IMR-90 (cell line): Measurements from ENCODE around the gene TCAP. TPM values are rescaled to one million over a fixed set of nuclear protein-coding genes. Genes with fewer than 3 reads are reported as not detected.

Experiments
- ATAC-seq: fragments of 200-7000 bp; cut with Tn5 transposase; 2 replicates; pipeline ENCODE4 v1.9.1; 2020; ENCODE audit warnings: low read depth, mild to moderate bottlenecking, moderate library complexity
- BruUV-seq: library from RNA; stranded (reverse); fragments of 400-500 nt; replicated peaks from 2 replicates; lab custom pipeline; 2021; lab: Mats Ljungman, UMichigan
- CTCF ChIA-PET: fragments of 300-600 bp; formaldehyde crosslinking; extraction: SDS; loops from one replicate; lab custom pipeline; 2021; ENCODE audit warnings: antibody characterized with exemption; lab: Yijun Ruan, JAX
- POLR2A ChIA-PET: fragments of 300-600 bp; sonication (Branson Sonifier 250); formaldehyde crosslinking; loops from one replicate; lab custom pipeline; 2022; ENCODE audit warnings: antibody characterized with exemption; ENCODE audit not compliant: unreplicated experiment; lab: Charles Lee
- DNase-seq: peaks from one replicate; pipeline ENCODE4 v3.0.0; 2013
- H2AFZ ChIP-seq: replicated peaks from 2 replicates; pipeline ENCODE3; 2013; ENCODE audit warnings: low read length, mild to moderate bottlenecking; ENCODE audit not compliant: poor library complexity
- H2AK5ac ChIP-seq: 2 replicates; pipeline ENCODE4 v1.6.1; 2013; ENCODE audit warnings: low read depth, low read length, inconsistent platforms
- H2AK9ac ChIP-seq: replicated peaks from 2 replicates; pipeline ENCODE3; 2013; ENCODE audit warnings: mild to moderate bottlenecking, low read depth, low read length, moderate library complexity; ENCODE audit not compliant: poor library complexity
- H2BK120ac ChIP-seq: 2 replicates; pipeline ENCODE4 v1.6.1; 2013; ENCODE audit warnings: low read depth, low read length, inconsistent platforms
- H2BK15ac ChIP-seq: 3 replicates; pipeline ENCODE4 v1.6.1; 2013; ENCODE audit warnings: low read depth, low read length, inconsistent platforms
- H2BK20ac ChIP-seq: 2 replicates; pipeline ENCODE4 v1.6.1; 2013; ENCODE audit warnings: low read depth, mild to moderate bottlenecking, inconsistent platforms, low read length, moderate library complexity
- H2BK5ac ChIP-seq: 2 replicates; pipeline ENCODE4 v1.6.1; 2013; ENCODE audit warnings: mild to moderate bottlenecking, low read depth, low read length, inconsistent platforms; ENCODE audit not compliant: poor library complexity, severe bottlenecking
- H3K14ac ChIP-seq: replicated peaks from 2 replicates; pipeline ENCODE4 v1.6.1; 2013; ENCODE audit warnings: low read depth, low read length, inconsistent platforms
- H3K18ac ChIP-seq: 2 replicates; pipeline ENCODE4 v1.6.1; 2013; ENCODE audit warnings: low read depth, low read length, control low read depth
- H3K23ac ChIP-seq: 2 replicates; pipeline ENCODE4 v1.6.1; 2013; ENCODE audit warnings: low read depth, low read length, inconsistent platforms
- H3K27ac ChIP-seq: 2 replicates; pipeline ENCODE4 v1.5.1; 2013; ENCODE audit warnings: mild to moderate bottlenecking, control low read depth, low read length; ENCODE audit not compliant: insufficient read depth
- H3K27me3 ChIP-seq: 2 replicates; pipeline ENCODE4 v1.6.1; 2013; ENCODE audit warnings: low read length; ENCODE audit not compliant: control insufficient read depth, insufficient read depth
- H3K36me3 ChIP-seq: 2 replicates; pipeline ENCODE4 v1.6.1; 2013; ENCODE audit warnings: low read length, mixed read lengths; ENCODE audit not compliant: control insufficient read depth, insufficient read depth
- H3K4ac ChIP-seq: 2 replicates; pipeline ENCODE4 v1.6.1; 2013; ENCODE audit warnings: low read depth, low read length, inconsistent platforms
- H3K4me1 ChIP-seq: 2 replicates; pipeline ENCODE4 v1.6.1; 2013; ENCODE audit warnings: low read length, mixed read lengths; ENCODE audit not compliant: control insufficient read depth, insufficient read depth
- H3K4me2 ChIP-seq: 2 replicates; pipeline ENCODE4 v1.6.1; 2013; ENCODE audit warnings: low read depth, mild to moderate bottlenecking, control low read depth, low read length, moderate library complexity
- H3K4me3 ChIP-seq: 2 replicates; pipeline ENCODE4 v1.5.1; 2013; ENCODE audit warnings: low read depth, mild to moderate bottlenecking, control low read depth, low read length, moderate library complexity; ENCODE audit not compliant: insufficient read depth
- H3K56ac ChIP-seq: 2 replicates; pipeline ENCODE4 v1.6.1; 2013; ENCODE audit warnings: low read length, inconsistent platforms; ENCODE audit not compliant: insufficient read depth; ENCODE audit errors: extremely low read depth
- H3K79me1 ChIP-seq, 2 experiments: 2 replicates each; pipeline ENCODE4 v1.6.1; 2013; ENCODE audit warnings: low read length in 2 of 2, inconsistent platforms in 1 of 2, low read depth in 1 of 2
- H3K9ac ChIP-seq: 2 replicates; pipeline ENCODE4 v1.6.1; 2013; ENCODE audit warnings: low read depth, low read length, control low read depth
- H3K9me1 ChIP-seq: 2 replicates; pipeline ENCODE4 v1.6.1; 2013; ENCODE audit warnings: low read length, inconsistent platforms; ENCODE audit not compliant: insufficient read depth
- H3K9me3 ChIP-seq: 2 replicates; pipeline ENCODE4 v1.6.1; 2013; ENCODE audit warnings: low read length; ENCODE audit not compliant: control insufficient read depth, insufficient read depth
- H4K20me1 ChIP-seq: 2 replicates; pipeline ENCODE4 v1.6.1; 2013; ENCODE audit warnings: low read length, inconsistent platforms; ENCODE audit not compliant: insufficient read depth
- H4K5ac ChIP-seq: 2 replicates; pipeline ENCODE4 v1.6.1; 2013; ENCODE audit warnings: mild to moderate bottlenecking, low read depth, low read length, control low read depth
- H4K8ac ChIP-seq, 2 experiments: 2 replicates each; pipeline ENCODE4 v1.6.1; 2013; ENCODE audit warnings: low read depth in 2 of 2, low read length in 2 of 2, control low read depth in 1 of 2, inconsistent platforms in 1 of 2
- H4K91ac ChIP-seq: 2 replicates; pipeline ENCODE4 v1.6.1; 2013; ENCODE audit warnings: low read depth, low read length, inconsistent platforms; ENCODE audit not compliant: insufficient read depth
- CEBPB ChIP-seq: IDR thresholded peaks from 2 replicates; pipeline ENCODE4 v1.6.1; 2012; ENCODE audit warnings: low read depth, low read length, improper control_type of control experiment
- RCOR1 ChIP-seq: IDR thresholded peaks from 2 replicates; pipeline ENCODE4 v1.6.1; 2012; ENCODE audit warnings: mild to moderate bottlenecking, low read length, improper control_type of control experiment; ENCODE audit not compliant: insufficient replicate concordance
- WGBS, 2 experiments: methylation state at CpG; one replicate each; pipeline versions ENCODE4 v1.1.5 to v1.1.7; 2013; ENCODE audit warnings: missing lambda C conversion rate in 2 of 2; ENCODE audit not compliant: insufficient read length in 1 of 2; ENCODE audit errors: extremely low coverage in 2 of 2; 5-methylcytosine and 5-hydroxymethylcytosine counted together
- dilution Hi-C: fragments of 300-500 bp; cut with HindIII; formaldehyde crosslinking; loops from one replicate; pipeline ENCODE4 v1.14.3; 2018; ENCODE audit warnings: low sequenced_read_pairs; ENCODE audit not compliant: unreplicated experiment
- in situ Hi-C: fragments of 300-500 bp; cut with MboI; formaldehyde crosslinking; loops from 3 replicates; pipeline ENCODE4 v1.14.3; 2019; ENCODE audit warnings: low sequenced_read_pairs, inconsistent platforms, mixed read lengths
- intact Hi-C: fragments of 100-400 bp; cut with micrococcal nuclease; formaldehyde crosslinking; loops from 2 replicates; pipeline ENCODE4 v1.10.0; 2022
- polyA plus RNA-seq, 3 experiments: library from polyadenylated mRNA; depleted of rRNA; stranded (reverse); fragments of >200 nt; gene quantifications; 2 replicates each; pipeline ENCODE4 v1.2.3, GENCODE V29; 2012; ENCODE audit warnings: low replicate concordance in 1 of 3
- total RNA-seq: library from RNA; depleted of rRNA; stranded (reverse); fragments of >200 nt; gene quantifications from 2 replicates; pipeline ENCODE4 v1.2.3, GENCODE V29; 2012

Gene TCAP
- total and polyA plus RNA-seq, 2 of the 4 experiments (the other 2 are of a cell fraction) = under 0.01 to 0.21 TPM

- H3K27ac ChIP-seq = no peak overlapping the region; the same call in 1 of the 2 replicates
- dilution Hi-C loops = no loop called here
- DNase-seq = no peak
- H2BK5ac ChIP-seq = no peak overlapping the region
- H3K9me1 ChIP-seq = peaks cover 23% of the 10 kb centered on the region
- H3K4me2 ChIP-seq = peak overlapping the region; percentile 99
- H2AFZ ChIP-seq = peak overlapping the region; percentile 73
- ChIA-PET CTCF (interaction anchor here (1.3 kb wide), 1 partner anchor 30 kb away, joined by 5 read pairs; no protein-coding TSS in a partner anchor), POLR2A (no interaction called here)
- no peak for ATAC-seq
- no peak overlapping the region for H4K91ac ChIP-seq
- H3K9ac ChIP-seq = peak overlapping the region; percentile 87
- H3K23ac ChIP-seq = peak overlapping the region; percentile 96
- WGBS, 2 experiments = 14% methylated on average over 5 of the region's 10 CpGs; no CpG with 5 or more reads in 1 of the 2 experiments
- H3K56ac ChIP-seq = no peak overlapping the region
- H2BK120ac ChIP-seq = no peak overlapping the region
- TF ChIP-seq RCOR1 (no peak), CEBPB (no peak)
- no peak overlapping the region for H2BK15ac ChIP-seq
- H2AK9ac ChIP-seq = peak overlapping the region; percentile 11
- intact Hi-C loops = no loop called here
- H4K20me1 ChIP-seq = peaks cover 47% of the 10 kb centered on the region
- H2BK20ac ChIP-seq = no peak overlapping the region
- in situ Hi-C loops = no loop called here
- H4K8ac ChIP-seq = no peak overlapping the region
- no peak overlapping the region for H3K18ac ChIP-seq
- no peaks in the 10 kb centered on the region for H3K36me3 ChIP-seq
- 0 out of 2 replicates have a peak overlapping the region, but pooled peaks have one; percentile 18 for H4K5ac ChIP-seq
- no peaks in the 10 kb centered on the region for H3K9me3 ChIP-seq
- H3K4me1 ChIP-seq = peaks cover 21% of the 10 kb centered on the region
- H3K79me1 ChIP-seq = peaks cover 0 to 62% of the 10 kb centered on the region in 2 experiments; a peak in 3 of 4 replicates
- H3K14ac ChIP-seq = peak overlapping the region; percentile 68
- no TSS peak for BruUV-seq
- no peaks in the 10 kb centered on the region for H3K27me3 ChIP-seq
- peak overlapping the region; percentile 61 for H2AK5ac ChIP-seq
- H3K4ac ChIP-seq = peak overlapping the region; percentile 29
- H3K4me3 ChIP-seq = peak overlapping the region; percentile 90
Observed at GRCh38 chr17:39701012-39701783, 36.0 kb downstream of the TCAP start.
